Fibroblast of the conjunctiva (primary cell): ENCODE results near the gene LRFN5.
"Not testable (repeated sequence)": the region's sequence is repeated elsewhere in the genome, so short reads cannot be mapped to it uniquely, and the experiment has no call there.

Experiments used
- DNase-seq: peaks from one replicate; pipeline ENCODE4 v3.0.0-alpha.2; 2010; ENCODE audit warnings: low read depth

Gene LRFN5

DNA sequence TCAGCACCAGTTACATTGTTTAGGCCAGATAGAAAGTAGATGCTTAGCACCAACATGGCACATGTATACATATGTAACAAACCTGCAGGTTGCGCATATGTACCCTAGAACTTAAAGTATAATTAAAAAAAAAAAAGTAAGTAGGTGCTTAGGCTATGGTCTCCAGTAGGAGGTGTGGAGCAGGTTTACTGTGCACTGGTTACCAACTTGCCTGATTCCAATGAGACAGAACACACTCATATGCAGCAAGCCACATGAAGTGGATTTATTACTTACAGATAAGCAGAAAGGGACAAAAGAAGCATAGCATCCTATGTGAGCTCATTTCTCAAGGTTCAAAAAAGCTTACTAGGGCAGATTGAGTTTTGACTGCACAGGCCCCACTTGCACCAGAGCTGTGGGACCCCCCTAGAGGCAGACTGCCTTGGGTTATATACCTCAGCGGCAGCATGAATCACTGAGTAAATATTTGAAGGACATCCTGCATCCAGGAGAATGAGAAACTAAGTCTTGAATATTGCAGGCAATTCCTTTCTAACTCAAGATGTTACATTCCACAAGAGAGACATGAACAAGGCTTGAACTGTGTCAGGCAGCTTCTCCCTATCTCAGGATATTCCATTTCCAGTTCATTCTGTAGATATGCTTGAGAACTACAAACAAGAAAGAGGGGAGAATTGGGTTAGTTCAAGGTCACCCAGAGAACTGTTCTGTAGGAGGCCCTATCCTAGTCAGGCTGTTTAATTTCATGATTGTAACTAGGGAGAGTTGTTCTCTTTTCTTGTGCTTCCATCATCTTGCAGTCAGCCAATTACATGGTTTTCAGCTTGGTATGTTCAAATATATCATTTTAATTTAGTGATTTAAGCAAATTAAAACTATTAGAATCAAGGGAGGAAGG lies 30.1 kb downstream of the LRFN5 start:
- DNase-seq: no peak

DNA sequence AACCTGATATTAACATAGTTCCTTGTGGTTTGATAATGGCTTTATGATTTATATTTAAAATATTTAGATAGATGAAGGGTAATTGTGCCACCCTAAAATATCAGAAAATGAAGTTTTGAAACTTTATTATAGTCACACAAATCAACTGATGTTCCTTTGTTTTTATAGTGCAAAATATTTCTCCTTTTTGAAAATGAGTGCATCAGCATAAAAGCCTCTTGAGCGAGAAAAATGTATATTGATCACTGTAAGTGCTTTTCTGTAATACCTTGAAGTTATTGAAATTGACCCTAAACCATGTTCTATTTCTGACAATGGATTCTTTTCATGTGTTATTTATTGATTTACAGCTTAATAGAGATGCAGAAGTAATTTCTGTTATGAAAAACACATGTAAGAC lies 35.0 kb downstream of the LRFN5 start:
- no peak for DNase-seq

DNA sequence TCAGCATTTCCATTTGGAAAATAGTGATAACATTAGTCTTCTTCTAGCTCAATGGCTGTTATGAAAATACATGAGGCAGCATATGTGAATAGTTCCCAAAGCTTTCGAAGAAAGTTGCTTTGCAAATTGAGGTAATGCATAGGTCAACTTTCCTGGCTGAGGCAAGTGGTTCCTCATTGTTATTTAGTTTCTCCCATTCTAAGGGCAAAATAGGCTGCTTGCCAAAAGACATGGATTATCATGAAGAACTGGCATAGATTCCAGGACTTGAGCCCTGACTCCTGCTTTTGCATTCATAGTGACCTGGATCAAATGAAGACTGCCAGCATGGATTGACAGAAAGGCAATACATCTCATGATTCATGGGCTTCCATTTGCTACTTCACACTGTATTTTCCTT lies 35.7 kb downstream of the LRFN5 start:
- no peak for DNase-seq

DNA sequence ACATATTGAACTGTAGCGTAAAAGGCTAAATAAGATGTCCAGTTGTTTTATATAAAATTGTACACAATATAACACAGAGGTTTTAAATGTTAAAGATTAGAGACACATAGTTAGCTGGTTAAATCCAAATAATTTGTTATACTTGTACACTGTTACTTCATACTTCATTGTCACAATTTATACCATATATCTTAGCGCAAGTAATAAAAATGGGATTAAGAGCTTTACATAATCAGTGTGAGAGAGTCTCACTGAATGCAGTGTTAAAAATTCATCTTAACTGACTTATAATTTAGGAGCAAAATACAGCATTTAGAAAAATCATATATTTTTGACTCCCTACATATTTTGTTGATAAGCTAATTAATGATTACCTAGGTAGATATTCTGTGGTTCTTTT lies 36.1 kb downstream of the LRFN5 start:
- DNase-seq: no peak

DNA sequence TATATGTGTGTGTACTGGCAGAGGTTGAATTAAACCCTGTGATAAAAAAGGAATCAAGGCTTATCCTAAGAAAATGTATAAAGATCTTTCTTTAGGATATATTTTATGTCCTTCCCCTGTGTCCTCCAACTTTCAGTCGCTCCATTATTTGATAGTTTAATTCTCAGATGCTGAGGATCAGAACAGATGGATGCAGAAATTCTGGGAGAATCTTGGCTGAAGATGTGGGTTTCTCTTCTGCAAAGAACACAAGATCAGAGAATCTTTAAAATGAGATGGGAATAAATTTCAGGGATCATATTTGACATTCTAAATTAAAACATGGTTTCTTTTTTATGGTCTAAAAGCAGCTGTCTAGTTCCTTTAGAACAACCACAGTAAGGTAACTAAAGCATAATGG lies 37.9 kb downstream of the LRFN5 start:
- DNase-seq: no peak

DNA sequence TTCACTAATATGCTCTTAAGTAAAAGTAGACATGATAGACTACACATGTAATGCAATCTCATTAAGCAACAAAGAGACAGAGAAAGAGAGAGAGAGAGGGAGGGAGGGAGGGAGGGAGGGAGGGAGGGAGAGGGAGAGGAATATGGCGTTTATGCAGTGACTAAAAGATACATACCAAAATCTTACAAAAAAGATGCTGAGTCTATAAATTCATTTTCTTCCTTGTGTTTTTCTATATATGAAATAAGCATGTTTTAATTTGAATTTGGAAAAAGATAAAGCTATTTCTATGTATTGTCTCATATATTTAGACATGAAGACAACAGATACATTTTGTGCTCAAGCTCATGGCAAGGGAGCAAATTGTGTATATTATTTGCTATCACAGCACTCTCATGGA lies 44.1 kb downstream of the LRFN5 start:
- DNase-seq: no peak

DNA sequence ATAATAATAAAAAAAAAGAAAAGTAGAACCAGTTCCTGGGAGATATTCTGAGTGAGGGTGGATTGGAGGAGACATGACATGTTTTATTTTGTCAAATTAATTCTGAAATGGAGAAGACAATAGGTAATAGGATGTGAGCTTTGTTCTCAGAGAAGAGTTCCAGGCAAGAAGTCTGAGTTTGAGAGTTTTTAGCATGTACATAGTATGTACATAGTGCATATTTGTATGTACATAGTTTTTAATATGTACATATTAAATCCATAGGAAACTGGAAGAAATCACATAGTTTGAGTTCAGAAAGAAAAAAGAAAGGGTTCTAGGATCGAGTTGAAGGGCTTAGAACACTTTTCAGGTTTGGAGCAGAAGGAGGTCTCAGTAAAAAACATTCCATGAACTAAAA lies 47.5 kb downstream of the LRFN5 start:
- DNase-seq: no peak

DNA sequence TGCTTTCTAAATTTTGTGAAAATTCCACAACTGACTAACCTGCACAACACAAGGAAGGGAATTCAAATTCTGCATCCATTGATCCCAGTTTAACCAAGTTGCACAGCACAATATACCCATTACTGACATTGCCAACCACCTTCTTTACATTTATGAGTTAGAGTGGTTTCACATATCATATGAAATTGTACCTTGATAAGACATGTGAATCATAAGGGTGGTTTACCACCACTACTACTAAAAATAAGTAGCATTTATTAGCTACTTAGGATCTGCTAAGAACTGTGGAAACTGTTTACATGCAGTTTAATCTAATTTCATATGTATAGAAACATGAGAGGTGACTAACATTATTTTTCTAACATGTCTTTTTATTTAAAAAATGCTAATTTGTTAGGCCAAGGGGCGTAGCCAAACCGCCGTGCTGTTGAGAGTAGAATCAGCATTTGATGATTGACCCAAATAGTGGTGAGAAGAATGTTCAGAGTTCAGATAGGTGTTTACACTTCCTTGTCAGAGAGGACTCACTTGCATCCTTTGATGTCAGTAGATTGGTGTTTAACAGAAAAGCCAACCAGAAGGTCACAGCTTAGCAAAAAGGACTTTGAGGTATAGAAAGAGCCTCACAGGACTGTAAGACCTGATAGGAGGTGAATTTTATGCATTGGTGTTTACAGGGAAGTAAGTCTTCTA lies 56.2 kb downstream of the LRFN5 start:
- DNase-seq: no peak

DNA sequence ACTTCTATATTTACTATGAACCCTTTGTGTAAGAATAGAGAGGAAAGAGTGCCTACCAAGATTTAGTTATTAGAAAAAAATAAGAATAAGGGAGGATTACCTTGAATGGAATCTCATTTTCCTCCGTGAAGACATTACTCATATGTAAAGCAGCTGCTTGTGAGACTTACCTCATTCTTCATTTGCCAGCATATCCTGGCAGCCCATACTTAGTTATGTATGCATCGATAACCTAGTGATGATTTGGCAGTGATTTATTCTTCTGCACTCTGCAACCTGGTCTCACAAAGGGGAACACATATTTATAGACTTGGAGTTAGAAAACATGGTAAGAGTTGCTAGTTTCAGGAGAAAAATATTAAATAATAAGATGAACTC lies 56.8 kb downstream of the LRFN5 start:
- DNase-seq: no peak

DNA sequence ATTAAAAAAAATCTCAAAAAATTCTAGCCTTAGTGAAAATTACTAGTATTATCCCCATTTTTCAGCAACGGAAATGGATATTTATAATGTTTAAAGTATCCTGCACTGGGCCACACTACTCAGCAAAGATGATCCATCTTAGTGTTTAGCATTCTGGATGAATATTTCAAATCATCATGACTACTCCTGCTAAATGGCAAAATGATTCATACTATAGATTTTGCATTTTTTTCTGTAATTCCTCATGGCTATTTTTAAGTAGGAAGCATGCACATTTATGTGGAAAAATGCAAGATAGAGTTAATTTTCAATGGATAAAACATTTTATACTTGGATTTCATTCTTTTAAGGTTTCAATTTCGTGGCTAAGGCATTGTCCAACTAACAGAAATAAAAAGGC lies 59.6 kb downstream of the LRFN5 start:
- no peak for DNase-seq

DNA sequence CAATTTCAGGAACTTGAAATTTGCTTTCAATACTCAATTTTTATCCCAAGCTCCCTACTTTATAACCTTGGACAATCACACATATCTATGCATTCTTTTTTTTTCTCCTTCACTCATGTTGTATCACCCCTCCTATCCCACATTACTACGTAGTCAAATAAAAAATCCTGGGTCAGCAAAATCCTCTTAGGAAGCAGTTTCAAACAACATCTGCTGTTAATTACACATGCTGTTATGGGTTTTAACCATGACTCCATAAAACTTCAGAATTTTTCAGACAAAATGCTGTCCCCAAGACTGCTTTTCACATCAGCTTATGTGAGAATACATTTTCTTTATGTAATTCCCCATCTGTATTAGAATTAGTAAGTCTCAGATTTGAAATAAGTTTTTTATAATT lies 61.7 kb downstream of the LRFN5 start:
- DNase-seq: peak; percentile 10

DNA sequence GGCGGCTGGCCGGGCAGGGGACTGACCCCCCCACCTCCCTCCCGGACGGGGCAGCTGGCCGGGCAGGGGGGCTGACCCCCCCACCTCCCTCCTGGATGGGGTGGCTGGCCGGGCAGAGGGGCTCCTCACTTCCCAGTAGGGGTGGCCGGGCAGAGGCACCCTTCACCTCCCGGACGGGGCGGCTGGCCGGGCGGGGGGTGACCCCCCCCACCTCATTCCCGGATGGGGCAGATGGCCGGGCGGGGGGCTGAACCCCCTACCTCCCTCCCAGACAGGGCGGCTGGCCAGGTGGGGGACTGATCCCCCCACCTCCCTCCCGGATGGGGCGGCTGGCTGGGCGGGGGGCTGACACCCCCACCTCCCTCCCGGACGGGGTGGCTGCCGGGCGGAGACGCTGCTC lies 66.9 kb downstream of the LRFN5 start:
- not testable (repeated sequence) for DNase-seq

DNA sequence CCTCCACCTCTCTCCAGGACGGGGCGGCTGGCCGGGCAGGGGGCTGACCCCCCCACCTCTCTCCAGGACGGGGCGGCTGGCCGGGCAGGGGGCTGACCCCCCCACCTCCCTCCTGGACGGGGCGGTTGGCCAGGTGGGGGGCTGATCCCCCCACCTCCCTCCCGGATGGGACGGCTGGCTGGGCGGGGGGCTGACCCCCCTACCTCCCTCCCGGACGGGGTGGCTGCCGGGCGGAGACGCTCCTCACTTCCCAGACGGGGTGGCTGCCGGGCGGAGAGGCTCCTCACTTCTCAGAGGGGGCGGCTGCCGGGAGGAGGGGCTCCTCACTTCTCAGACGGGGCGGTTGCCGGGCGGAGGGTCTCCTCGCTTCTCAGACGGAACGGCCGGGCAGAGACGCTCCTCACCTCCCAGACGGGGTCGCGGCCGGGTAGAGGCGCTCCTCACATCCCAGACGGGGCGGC lies 67.9 kb downstream of the LRFN5 start:
- not testable (repeated sequence) for DNase-seq

GRCh38 chr14:41699486-41699885 lies 92.8 kb downstream of the LRFN5 start:
- DNase-seq: no peak

- DNase-seq: no peak
Measured at GRCh38 chr14:41718477-41719166, 111.9 kb downstream of the LRFN5 start.

DNA sequence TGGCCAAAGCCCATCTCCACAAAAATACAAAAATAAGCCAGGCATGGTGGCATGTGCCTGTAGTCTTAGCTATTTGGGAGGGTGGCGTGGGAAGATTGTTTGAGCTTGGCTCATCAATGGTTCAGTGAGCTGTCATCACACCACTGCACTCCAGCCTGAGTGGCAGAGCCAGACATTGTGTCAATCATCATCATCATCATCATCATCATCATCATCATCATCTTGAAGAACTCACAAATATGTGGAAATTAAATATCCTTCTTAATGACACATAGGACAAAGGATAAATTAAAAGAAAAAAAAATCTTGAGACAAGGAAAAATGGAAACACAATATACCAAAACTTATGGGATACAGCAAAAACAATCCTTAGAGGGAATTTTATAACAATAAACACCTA lies 132.5 kb downstream of the LRFN5 start:
- no peak for DNase-seq

- no peak for DNase-seq
Measured at GRCh38 chr14:41743140-41743539, 136.5 kb downstream of the LRFN5 start.

- peak; percentile 26 for DNase-seq
Measured at GRCh38 chr14:41749429-41749828, 142.8 kb downstream of the LRFN5 start.

GRCh38 chr14:41750575-41750974 lies 143.9 kb downstream of the LRFN5 start:
- not testable (repeated sequence) for DNase-seq

DNA sequence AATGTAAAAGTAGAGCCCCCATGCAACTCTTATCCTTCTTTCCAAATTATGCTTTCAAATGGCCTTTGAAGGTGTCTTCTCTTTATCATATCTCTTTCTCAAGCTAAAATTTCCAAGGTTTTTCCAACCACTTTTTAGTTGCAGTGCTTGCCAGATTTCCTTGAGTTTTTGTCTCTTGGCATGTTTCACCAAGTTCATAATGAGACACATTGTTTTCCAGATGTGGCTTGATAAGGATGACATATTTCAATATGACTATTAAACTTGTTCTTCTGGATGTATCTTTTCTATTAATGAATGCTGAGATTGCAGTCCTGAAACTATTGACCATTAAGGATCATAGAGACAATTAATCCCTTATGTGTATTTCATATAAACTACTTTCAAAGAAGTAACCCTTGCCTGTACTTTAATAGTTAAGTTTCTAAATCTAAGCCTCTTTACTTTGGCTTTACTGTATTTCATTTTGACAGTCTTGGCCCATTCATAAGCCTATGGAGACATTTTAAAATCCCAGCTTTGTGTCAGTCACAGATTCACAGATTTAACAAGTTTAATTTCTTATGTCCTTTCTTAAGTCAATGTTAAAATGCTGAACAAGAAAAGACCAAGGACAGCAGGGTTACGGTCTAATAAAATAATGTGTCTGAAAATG lies 151.5 kb downstream of the LRFN5 start:
- DNase-seq: no peak

DNA sequence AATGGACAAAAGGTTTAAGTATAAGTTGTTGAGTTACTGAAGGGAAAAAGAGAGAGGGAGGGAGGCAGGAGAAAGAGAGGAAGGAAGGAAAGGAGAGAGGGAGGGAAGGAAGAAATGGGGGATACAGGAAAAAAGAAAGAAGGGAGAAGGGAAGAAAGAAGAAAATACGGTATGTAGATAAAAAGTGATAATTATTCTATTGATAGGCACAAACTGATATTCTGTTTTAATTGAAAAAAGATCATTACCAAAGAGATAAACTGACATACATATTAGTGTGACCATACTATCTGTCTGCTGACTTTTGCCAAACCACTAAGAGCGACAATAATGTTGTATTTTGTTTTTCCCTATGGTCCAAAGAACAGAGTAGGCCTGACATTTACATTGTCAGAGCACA lies 154.5 kb downstream of the LRFN5 start:
- no peak for DNase-seq

GRCh38 chr14:41766772-41767171 lies 160.1 kb downstream of the LRFN5 start:
- no peak for DNase-seq
